HG03139 (cell line): ENCODE results near the gene ADCY1.

Experiments used
- ATAC-seq: cut with Tn5 transposase; IDR thresholded peaks from one replicate; pipeline ENCODE4 v1.9.1; 2021; ENCODE audit not compliant: unreplicated experiment

The ADCY1 gene

DNA sequence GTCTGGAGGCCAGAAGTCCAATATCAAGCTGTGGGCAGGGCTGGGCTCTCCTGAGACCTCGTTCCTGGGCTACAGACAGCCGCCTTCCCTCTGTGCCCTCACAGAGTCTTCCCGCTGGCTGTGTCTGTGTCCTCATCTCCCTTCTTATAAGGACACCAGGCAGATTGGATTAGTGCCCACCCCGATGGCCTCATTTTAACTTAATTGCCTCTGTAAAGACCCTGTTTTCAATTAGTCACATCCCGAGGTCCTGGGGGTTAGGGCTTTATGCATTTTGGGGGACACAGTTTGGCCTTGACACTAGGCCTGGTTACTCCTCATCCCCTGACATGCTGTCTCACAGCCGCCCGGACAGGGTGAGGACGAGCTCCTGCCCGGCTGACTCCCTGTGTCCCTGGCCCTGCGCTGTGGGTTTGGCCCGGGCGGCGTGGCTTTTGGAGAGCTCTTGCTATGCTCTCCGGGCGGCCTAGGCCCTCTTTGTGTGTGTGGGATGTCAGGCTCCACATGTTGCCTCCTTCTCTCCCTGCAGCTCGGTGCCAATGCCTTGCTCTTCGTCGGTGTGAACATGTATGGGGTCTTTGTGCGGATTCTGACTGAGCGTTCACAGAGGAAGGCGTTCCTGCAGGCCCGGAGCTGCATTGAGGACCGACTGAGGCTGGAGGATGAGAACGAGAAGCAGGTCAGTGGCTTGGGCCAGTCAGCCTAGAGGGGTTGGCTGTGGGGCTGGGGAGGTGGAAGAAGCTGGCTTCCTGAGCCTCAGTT, 18.2 kb downstream of the ADCY1 start:
- no peak for ATAC-seq

DNA sequence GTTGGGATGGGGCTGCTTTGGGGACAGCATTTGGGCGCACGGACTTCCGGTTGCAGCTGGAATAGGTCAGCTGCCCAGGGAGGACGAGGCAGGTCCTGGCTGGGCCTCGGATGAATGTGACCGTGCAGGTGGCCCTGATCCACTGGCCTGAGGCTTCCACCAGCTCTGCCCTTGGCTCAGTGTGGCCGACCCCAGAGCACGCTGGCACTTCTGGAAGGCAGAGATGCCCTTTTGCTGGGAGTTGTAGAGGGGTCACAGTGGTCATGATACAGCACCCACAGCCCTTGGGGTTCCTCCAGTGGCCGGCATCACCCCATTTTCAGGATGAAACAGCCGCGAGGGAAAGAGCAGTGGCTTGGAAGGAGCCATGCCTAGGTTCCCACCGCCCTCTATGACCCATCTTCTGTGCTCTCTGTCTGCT, 19.0 kb downstream of the ADCY1 start:
- ATAC-seq: no peak

DNA sequence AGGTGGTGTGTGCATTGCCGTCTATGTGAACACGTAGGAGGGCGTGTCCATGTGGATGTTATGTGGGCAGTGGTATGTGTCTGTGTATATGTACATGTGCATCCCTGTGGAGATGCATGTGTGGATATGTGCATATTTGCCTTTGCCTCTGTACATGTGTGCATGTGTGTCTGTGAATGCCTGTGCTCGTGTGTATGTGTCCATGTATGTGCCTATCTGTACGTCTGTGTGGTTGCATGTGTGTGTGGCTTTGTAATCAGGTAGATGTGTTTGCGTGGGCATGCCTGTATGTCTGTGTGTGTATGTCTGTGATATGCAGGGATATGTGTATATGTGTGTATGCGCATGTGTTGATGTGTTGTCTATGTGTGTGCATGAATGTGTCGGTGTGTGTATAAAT, 19.7 kb downstream of the ADCY1 start:
- no peak for ATAC-seq

DNA sequence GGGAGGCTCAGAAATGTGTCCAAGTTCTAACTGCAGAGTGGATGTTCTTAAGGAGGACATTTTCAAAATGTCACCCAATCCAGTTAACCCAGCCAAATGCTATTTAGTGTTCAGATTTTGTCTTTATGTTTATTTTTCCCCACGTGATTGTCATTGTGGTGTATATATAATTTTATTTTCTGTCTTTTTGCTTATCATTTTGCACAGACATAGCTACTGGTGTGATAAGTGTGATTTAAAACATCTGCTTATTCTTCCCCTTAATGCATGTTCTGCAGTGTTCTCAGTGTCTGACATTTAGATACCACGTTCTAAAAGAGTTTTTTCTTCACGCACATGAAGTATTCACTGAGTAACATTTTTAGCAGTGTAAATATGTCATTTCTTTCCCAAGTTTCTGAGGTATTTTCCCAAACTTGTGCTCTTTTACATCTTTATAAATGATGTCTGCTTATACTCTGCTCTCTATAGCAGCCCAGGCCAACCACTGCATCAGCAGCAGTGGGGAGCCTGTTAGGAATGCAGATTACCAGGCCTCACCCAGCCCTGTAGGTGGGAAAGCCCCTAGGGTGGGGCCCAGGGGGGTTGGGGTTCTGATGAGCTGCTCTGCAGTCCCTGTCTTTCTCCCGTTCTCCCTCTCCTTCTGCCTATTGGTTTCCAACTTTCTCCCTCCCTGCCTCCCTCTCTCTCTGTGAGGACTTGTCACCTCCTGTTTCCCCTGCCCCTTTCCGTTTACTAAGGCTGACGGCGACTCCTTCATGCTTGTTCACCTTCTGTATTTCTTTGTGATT, 20.8 kb downstream of the ADCY1 start:
- ATAC-seq: no peak

DNA sequence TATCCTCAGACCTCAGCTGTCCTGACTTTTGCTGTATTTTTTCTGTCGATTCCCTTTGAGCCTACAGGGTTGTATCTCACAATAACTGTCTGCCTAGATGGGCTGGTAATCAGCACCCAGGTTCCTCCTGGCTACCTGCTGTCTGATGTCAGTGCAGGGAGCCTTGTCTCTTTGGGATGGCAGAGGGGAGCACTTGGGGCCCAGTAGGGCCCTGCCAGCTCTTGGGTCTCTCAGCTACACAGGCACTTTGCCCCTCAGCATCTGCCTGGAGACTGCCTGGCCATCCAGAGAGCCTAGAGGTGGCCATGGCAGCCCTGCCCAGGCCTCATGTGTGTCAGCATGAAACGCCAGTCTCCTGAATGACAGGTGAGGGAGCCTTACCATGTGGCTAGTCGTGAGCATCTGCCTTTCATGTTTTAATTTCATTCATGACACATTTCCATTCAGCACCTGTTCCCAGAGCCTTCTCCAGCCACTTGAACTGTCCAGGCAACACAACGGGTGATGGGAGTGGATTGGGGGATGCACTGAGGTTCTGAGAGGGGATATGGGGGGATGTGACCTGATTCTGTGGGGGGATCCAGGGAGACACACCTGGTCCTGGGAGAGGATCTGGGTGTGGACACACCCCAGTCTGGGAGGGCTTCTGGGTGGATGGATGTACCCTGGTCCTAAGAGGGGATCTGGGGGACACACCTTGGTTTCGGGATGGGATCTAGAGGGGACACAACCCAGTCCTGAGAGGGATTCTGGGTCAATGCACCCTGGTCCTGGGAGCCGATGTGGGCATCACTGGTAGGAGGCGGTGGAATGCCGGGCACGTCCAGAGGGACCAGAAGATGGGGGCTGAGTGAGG, 21.9 kb downstream of the ADCY1 start:
- ATAC-seq: no peak

DNA sequence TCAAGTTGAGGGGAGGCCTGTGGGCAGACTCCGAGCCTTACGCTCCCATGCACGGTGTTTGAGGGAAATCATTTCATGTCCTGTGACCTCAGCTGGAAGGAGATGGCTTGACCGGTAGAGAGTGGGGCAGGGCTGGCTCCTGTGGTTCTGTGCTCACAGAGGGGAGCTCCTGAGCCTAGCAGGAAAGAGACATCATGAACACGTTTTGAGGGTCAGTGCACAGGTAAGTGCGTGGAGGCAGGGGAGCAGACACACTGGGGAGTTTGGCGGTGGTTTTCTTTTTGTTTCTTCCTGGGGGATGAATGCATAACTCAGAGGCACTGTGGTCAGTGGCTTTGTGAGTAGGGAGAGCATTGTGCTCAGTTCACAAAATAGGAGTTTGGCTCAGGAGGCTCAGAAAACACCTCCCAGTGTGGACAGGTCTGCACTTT, 22.5 kb downstream of the ADCY1 start:
- ATAC-seq: no peak

DNA sequence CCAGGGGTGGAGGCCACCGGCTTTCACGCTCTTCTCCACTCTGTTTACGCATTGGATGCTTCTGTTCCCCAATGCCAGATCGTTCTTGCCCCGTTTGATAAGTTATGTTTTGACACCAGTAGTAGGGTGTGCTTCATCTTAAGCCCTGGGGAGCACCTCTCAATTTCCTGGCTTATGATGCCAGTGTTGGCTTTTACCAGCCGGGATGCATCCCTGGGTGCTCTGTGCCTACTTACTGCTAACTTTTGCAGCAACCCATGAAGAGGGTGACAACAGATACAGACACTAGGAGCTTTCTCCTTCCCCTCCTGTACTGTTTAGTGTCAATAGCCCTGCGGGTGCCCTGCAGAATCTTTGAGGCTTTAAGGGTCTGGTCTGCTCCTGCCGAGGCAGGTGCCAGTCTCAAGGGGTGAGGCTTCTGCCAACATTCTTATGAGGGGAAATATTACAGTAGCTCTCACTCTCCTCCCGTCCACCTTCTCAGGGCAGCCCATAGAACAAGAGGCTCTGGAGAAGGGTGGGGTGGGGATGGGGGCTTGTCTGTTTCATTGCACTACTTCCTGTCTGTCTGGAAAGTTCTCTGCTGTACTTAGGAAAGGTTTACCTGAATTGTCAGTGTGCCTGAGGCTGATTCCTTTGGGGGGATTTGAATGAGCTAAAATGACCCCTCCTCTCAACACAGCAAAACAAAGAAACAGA, 23.3 kb downstream of the ADCY1 start:
- ATAC-seq: no peak

DNA sequence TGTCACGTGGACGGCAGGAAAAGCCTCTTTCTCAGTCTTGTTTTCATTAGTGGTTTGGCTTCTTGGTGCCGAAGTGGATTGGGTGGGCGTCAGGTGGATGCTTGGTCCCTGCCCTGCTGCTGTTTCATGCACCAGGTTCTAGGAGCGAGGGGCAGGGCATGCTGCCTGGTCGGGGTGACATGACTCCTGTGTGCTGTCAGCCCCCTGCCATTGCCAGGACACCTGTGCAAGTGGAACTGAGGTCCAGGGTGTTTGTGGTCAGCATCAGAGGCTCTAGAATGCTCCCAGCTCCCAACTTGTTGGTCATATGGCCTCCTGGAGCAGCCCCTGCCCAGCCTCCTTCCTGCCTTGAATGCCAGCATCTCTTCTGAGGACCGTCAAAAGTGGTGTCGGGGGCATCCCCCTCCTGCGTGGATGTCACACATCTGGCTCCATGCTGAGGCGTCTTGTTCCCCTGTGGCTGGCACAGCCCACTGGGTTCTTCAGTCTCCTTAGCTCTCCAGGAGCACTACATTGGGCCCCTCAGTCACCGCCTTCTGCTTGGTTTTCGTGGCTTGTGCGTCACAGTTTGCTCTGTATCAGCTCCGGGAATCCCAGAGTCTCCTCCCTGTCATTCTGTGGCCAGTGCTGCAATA, 24.8 kb downstream of the ADCY1 start:
- no peak for ATAC-seq

DNA sequence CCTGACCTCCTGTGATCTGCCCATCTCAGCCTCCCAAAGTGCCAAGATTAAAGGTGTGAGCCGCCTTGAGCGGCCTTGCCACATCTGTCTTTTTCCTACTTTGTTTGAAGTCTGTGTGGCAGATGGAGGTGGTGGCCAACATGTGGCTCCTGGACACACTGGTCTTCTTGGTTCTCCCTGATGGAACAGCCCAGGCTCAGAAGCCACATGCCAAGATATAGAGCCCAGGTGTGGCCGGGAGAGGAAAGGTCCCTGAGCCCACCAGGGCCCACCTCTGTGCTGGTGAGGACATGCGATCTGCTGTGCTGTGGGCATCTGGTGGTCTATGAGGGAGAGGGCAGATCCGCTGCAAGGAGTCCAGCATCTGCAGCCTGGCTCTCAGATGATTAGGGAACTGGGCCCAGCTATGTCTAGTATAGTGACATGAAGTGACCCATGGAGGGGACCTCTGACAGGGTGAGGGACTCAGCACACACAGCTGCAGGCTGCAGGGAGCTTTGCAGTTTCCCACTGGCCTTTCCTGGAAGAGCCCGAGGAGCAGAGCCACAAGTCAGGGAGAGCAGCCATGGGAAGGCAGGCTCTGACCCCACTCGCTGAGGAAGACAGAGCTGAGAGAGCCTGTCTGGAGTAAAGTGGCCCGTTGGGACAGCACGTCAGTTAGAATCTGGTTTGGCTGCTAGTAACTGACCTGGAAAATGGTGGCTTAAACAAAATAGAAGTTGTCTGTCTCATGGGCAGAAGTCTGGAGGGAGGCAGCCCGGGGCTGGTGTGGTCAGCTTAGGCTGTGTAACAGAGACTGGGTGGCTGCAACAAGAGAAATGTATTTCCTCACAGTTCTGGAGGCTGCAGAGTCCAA, 25.9 kb downstream of the ADCY1 start:
- no peak for ATAC-seq

DNA sequence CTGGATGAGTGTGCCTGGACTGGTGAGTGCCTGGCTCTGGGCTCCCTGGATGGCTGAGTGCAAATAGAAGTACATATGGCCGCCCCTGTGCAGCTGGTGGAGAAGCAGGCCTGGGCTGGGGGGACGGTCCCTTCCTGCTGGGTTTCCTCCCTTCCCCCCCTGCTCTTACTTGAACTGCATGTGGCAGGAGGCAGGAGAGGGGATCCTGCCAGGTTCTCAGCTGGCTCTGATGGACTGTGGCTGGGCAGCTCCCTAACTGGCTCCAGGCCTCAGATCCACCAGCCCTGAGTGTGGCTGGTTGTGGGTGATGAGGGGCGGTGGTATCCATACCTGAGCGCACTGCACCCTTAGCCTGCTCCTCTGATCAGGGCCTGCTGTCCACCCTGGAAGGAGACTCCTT, 26.9 kb downstream of the ADCY1 start:
- no peak for ATAC-seq

DNA sequence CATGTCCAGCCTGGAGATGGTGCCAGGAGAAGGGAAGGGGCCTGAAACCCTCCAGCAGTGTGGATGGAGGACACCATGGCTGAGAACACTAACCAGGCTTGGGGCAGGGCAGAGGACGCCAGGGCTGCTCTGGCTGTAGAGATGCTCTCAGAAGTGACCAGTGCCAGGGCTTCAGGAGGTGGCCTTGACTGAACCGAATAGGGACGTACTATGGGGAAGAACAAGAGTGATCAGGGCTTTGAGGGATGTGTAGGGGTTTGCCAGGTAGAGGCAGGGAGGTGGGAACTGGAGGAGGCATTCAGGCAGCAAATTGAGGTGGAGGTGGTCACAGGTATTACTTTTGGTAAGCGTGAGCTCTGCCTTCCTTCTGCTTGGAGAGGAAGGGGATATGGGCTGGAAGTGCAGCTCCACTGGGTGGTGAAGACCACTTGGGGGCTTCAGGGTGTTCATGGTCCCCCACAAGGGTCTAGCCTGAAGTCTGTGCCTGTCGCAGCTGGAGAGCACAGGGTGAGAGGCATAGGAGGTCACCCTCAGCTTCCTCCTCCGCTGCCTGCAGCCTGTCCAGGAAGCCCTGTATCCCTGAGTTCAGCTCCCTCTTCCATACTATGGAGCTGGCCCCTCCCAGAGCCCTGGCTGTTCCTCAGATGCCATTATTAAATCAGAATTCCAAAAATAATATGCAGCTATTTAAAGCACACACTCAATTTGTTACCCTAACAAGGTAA, 27.8 kb downstream of the ADCY1 start:
- no peak for ATAC-seq

DNA sequence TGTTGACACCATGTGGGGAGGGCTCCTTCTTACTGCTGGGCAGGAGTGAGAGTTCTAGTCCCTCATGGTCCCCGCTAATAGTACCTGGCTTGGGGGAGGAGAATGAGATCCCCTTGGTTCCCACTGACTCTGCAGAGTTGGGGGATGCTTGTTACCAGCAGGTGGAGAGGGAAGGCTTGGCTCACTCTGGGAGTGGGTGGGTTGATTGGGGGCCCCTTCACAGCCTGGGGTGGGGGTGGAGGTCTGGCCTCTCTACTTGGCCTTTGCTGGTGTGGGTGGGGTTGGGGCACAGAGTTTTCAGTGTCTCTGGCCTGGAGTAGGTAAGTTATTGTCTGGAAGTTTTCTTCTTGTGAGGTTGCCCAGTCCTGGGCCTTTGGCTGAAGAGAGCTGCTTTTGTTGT, 31.9 kb downstream of the ADCY1 start:
- no peak for ATAC-seq

DNA sequence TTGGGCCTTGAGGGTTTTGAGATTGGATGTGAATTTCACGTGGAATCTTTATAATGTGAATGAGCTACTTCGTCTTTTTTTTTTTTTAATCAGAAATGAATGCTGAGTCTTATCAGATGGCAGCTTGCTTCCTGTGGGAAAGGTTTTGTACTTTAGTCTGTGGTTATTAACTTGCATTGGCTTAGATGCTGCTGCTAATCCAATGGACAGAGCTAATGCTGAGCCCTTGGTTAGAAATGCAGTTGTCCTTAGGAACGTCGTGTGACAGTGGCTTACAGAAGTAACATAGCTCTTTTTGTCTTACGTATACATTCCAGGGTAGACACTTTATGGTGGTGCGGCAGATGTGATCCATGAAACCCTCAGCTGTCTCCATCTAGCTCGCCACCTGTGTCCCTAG, 32.8 kb downstream of the ADCY1 start:
- ATAC-seq: no peak

DNA sequence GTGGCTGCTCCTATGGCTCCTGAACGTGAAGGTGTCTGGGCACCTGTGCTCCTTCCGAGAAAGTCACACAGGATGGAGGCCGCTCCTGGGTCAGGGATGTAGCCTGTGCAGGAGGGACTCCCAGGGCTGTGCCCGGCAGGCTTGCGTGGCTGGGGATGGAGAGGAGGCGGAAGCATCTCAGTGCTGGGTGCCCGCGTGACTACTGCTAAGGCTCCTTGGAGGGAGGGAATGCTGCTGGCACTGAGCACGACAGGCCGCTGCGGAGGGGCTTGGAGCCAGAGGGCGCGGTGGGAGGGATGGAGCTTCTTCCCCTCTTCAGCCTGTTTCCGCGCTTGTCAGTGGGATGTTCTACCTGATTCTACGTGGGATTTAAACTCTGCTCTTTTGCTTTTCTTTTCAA, 35.0 kb downstream of the ADCY1 start:
- no peak for ATAC-seq

DNA sequence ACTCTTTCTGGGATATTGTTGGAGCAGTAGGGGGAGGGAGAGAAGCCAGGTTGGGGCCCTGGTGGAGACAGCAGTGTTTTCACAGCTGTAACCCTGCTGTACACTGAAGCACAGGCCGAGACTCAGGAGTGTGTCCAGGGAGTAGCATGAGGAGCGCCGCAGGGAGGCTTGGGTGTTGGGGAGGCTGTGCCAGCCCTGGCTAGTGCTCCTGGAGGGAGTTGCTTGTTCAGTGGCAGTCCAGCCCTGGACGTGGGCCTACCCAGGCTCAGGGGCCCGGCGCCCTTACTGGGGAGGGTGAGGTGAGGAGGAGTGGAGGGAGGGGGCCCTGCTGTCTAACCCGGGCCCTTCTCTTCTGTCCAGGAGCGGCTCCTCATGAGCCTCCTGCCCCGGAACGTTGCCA, 35.9 kb downstream of the ADCY1 start:
- no peak for ATAC-seq

DNA sequence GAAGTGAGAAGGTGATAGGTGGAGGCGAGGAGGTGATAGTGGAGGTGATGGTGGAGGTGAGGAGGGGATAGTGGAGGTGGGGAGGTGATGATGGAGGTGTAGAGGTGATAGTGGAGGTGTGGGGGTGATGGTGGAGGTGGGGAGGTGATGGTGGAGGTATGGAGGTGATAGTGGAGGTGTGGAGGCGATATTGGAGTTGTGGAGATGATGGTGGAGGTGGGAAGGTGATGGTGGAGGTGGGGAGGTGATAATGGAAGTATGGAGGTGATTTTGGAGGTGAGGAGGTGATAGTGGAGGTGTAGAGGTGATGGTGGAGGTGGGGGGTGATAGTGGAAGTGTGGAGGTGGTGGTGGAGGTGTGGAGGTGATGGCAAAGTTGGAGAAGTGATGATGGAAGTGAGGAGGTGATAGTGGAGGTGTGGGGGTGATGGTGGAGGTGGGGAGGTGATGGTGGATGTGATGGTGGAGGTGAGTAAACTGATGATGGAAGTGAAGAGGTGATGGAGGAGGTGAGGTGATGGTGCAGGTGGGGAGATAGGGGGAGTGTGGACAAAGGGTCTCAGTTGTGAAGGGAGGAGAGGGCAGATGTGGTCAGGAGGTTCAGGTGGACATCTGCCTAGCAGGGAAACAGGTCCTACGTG, 36.6 kb downstream of the ADCY1 start:
- ATAC-seq: no peak

DNA sequence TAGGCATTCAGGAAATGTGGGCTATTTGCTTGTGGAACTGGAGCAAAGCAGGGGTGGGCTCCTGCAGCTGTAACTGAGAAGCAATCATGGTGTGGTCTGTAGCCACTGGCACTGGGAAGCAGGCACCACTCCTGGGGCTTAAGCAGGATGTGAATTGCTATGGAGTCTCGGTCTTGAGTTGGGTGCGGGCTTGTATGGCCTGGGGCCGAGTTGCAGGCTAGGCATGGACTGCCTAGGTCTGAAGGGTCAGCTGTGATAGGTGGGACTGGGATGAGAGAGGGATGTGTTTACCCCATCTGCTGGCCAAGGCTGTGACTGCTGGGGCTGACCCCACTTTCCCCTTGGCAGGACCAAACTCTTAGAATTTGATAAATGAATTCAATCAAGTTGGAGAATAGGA, 43.0 kb downstream of the ADCY1 start:
- no peak for ATAC-seq

DNA sequence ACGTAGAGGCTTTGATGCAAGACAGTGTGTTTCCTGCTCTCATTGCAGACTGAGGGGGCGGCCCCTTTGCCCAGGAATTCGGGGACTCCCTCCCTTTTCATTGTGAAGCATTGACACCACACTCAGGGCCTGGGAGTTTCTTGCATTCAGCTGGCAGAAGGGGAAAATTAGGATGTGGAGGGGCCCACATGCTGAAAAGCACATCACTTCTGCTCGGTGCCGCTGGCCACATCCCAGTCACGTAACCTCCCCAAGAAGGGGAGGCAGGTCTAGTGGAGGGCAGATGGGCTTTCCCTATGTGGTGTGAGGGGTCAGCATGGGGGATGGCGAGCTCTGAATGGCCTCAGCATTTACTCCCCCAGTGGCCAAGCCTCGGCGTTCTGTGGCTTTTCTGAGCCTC, 47.9 kb downstream of the ADCY1 start:
- ATAC-seq: no peak
